Common myeloid progenitor, CD34-positive (primary cell): ENCODE results near the gene TTYH1.
"Not testable (repeated sequence)": the region's sequence is repeated elsewhere in the genome, so short reads cannot be mapped to it uniquely, and the experiment has no call there.

ENCODE experiments used
- CTCF ChIA-PET: fragments of 350-600 bp; sonication (Branson Sonifier 250); formaldehyde crosslinking; loops from one replicate; lab custom pipeline; 2021; ENCODE audit warnings: antibody characterized with exemption; lab: Charles Lee
- POLR2A ChIA-PET: fragments of 350-600 bp; sonication (Branson Sonifier 250); formaldehyde crosslinking; loops from one replicate; lab custom pipeline; 2021; ENCODE audit warnings: antibody characterized with exemption; lab: Charles Lee
- DNase-seq, 3 donors: peaks; one replicate each; pipeline versions ENCODE4 v3.0.0 to v3.0.0-alpha.2; 2013
- H3K27ac ChIP-seq, 2 experiments: 1 replicate in 1 of 2; 2 replicates in 1 of 2; pipeline ENCODE4 v1.7.0; 2013; ENCODE audit warnings: inconsistent platforms in 2 of 2, low read length in 2 of 2, mild to moderate bottlenecking in 2 of 2, low read depth in 1 of 2, moderate library complexity in 1 of 2; ENCODE audit not compliant: severe bottlenecking in 2 of 2, insufficient read depth in 1 of 2, poor library complexity in 1 of 2
- H3K27me3 ChIP-seq, 5 experiments: replicated peaks in 2 of 5; 1 replicate in 3 of 5; 2 replicates in 2 of 5; pipeline versions ENCODE4 v1.6.1 to v1.7.0; 2013; ENCODE audit warnings: low read length in 4 of 5, mild to moderate bottlenecking in 2 of 5, moderate library complexity in 2 of 5, inconsistent platforms in 1 of 5; ENCODE audit not compliant: insufficient read depth in 5 of 5, control insufficient read depth in 4 of 5
- H3K36me3 ChIP-seq, 4 experiments: 1 replicate in 2 of 4; 2 replicates in 2 of 4; pipeline versions ENCODE4 v1.6.1 to v1.7.0; 2013; ENCODE audit warnings: low read length in 3 of 4, control low read depth in 1 of 4, mild to moderate bottlenecking in 1 of 4; ENCODE audit not compliant: control insufficient read depth in 4 of 4, insufficient read depth in 4 of 4
- H3K4me1 ChIP-seq, 4 experiments: 1 replicate in 3 of 4; 2 replicates in 1 of 4; pipeline versions ENCODE4 v1.6.1 to v1.7.1; 2013; ENCODE audit warnings: low read length in 3 of 4, mild to moderate bottlenecking in 3 of 4, control low read depth in 1 of 4, inconsistent platforms in 1 of 4, moderate library complexity in 1 of 4; ENCODE audit not compliant: control insufficient read depth in 4 of 4, insufficient read depth in 4 of 4; ENCODE audit errors: control extremely low read depth in 1 of 4
- H3K4me3 ChIP-seq, 7 experiments: 1 replicate in 4 of 7; 2 replicates in 3 of 7; pipeline versions ENCODE4 v1.5.1 to v1.7.0; 2013; ENCODE audit warnings: mild to moderate bottlenecking in 7 of 7, low read length in 6 of 7, moderate library complexity in 6 of 7, inconsistent platforms in 2 of 7, low read depth in 2 of 7, control low read depth in 1 of 7; ENCODE audit not compliant: insufficient read depth in 4 of 7, control insufficient read depth in 1 of 7; ENCODE audit errors: extremely low read depth in 1 of 7
- H3K9me3 ChIP-seq, 5 experiments: 1 replicate in 4 of 5; 2 replicates in 1 of 5; pipeline versions ENCODE4 v1.6.1 to v1.7.1; 2013; ENCODE audit warnings: low read length in 4 of 5, mild to moderate bottlenecking in 2 of 5, inconsistent platforms in 1 of 5, low read depth in 1 of 5, moderate library complexity in 1 of 5; ENCODE audit not compliant: control insufficient read depth in 4 of 5, insufficient read depth in 2 of 5; ENCODE audit errors: control extremely low read depth in 1 of 5
- WGBS: methylation state at CpG from one replicate; pipeline ENCODE4 v1.1.5; 2013; ENCODE audit not compliant: insufficient coverage; 5-methylcytosine and 5-hydroxymethylcytosine counted together

Gene TTYH1

DNA sequence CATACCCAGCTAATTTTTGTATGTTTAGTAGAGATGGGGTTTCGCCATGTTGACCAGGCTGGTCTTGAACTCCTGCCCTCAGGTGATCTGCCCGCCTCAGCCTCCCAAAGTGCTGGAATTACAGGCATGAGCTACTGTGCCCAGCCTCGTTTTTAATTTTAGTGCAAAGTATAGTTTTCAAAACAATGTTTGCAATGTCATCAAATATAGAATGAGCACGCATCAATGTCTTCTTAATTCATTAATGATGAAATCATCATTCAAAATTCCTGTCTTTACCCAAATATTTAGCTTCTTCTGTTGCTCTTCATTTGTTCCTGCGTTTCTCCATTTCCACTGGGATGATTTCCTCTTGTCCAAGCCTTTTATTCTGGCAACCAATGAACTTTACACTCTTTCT lies 43.8 kb upstream of the TTYH1 start:
- Histone ChIP-seq H3K4me1 (peaks cover 43 to 78% (median 67%) of the 10 kb centered on the region in 4 experiments), H3K4me3 (peak overlapping the region in 2 of 7 experiments; percentile 34 to 59)
- H3K27ac ChIP-seq, H3K36me3 ChIP-seq, H3K9me3 ChIP-seq, H3K27me3 ChIP-seq, DNase-seq: not testable (repeated sequence)
- WGBS: 92% methylated on average over 2 of the region's 5 CpGs
- POLR2A ChIA-PET: interaction anchor here (1.6 kb wide), 1 partner anchor 17 kb away, joined by 8 read pairs; no protein-coding TSS in a partner anchor
- CTCF ChIA-PET: interaction anchor here (1.5 to 6.9 kb wide), 3 partner anchors 11 to 18 kb away, joined by 6 to 61 read pairs (median 10); no protein-coding TSS in a partner anchor

DNA sequence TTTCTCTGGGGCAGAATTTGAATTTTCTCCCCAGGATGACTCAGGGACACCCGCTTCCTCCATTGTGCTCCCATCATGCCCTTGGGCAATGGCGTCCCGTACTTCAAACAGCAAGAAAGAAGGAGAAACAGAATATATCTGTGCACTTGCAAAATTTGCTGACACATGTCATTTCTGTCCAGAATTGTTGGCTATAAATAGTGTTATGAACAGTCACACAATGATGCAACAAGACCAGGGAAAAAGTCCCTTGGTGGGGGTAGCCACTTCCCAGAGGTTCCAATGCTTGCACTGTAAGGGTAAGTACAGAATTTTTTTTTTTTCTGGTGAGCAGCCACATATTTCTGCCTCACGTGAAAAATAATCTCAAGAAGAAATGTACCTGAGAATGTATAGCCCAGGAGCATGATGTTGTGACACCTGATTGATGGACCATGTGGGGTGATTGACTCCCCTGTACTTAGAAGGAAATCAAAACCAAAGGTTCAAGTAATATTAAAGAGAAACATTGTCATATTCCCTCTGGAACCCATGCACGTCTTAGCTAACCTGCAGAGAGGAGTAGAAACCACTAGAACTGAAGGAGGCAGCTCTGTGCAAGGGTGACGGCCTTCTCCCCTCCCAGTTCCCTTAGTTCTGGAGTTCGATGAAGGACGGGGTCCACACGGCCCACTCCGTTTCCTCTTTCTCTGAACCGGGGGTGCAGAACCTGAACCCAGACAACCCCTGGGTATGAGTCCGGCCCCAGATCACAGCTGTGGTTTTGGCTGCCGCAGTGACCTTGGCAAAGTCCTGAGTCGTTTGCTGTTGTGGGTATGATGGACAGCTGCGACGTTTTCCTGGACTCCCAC lies 41.3 kb upstream of the TTYH1 start:
- DNase-seq: peak in 2 of 3 donors; percentile 85 to 87
- Histone ChIP-seq H3K27ac (no peak overlapping the region), H3K4me1 (peaks cover 42 to 84% (median 76%) of the 10 kb centered on the region in 4 experiments), H3K9me3 (no peaks in the 10 kb centered on the region), H3K36me3 (no peaks in the 10 kb centered on the region), H3K4me3 (peak overlapping the region in 2 of 7 experiments; percentile 16 to 19), H3K27me3 (no peaks in the 10 kb centered on the region)
- ChIA-PET POLR2A (interaction anchor here (0.8 to 1.4 kb wide), 2 partner anchors 10 to 18 kb away, joined by 3 read pairs; partner anchors contain the start of gene LAIR1), CTCF (interaction anchor here (1.4 to 6.9 kb wide), 3 partner anchors 8 to 17 kb away, joined by 4 to 61 read pairs (median 6); no protein-coding TSS in a partner anchor)
- 66% methylated on average over 6 of the region's 16 CpGs for WGBS

DNA sequence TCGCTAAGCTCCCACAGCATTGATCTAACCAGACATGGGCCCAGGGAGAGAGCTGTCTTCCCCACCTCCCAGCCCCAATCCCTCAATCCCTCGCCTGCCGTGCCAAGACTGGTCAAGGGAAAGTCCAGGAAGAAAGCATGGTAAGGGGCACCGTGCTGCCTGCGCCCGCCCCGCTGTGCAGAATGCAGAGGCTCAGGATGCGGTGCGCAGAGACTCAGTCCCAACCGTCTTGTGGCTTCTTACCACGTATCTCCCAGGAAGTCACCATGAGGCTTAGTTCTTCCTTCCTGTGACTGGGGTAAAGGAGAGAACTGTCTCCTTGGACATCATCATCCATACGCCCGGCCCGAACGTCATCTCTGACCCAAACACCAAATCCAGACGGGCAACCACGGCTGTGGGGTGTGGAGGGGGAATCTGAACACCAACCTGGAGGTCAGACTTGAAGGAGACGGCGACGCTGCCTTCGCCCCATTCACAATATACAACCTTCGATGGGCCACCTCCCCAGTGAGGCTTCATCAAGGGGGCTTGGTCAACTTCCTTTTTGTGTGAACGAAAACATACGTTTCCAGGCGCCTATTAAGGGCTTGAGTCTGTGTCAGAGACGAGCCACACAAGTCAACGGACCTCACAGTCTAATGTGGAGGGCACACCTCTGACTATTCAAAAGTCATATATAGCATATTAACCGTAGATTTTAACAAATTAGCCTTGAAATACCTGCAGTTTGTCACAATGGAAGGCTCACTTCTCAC lies 39.9 kb upstream of the TTYH1 start:
- Histone ChIP-seq H3K4me1 (peaks cover 41 to 89% (median 83%) of the 10 kb centered on the region in 4 experiments), H3K4me3 (peak overlapping the region in 1 of 7 experiments; percentile 10)
- WGBS: 43% methylated on average over 14 of the region's 28 CpGs
- not testable (repeated sequence) for H3K27ac ChIP-seq, H3K27me3 ChIP-seq, H3K9me3 ChIP-seq, H3K36me3 ChIP-seq
- ChIA-PET POLR2A (interaction anchor here (1.4 kb wide), 1 partner anchor 11 kb away, joined by 3 read pairs; the partner anchor contains the start of gene LAIR1), CTCF (interaction anchor here (0.6 to 1.5 kb wide), 3 partner anchors 15 to 22 kb away, joined by 3 to 9 read pairs (median 4); no protein-coding TSS in a partner anchor)
- DNase-seq: peak in 2 of 3 donors; percentile 37 to 51

DNA sequence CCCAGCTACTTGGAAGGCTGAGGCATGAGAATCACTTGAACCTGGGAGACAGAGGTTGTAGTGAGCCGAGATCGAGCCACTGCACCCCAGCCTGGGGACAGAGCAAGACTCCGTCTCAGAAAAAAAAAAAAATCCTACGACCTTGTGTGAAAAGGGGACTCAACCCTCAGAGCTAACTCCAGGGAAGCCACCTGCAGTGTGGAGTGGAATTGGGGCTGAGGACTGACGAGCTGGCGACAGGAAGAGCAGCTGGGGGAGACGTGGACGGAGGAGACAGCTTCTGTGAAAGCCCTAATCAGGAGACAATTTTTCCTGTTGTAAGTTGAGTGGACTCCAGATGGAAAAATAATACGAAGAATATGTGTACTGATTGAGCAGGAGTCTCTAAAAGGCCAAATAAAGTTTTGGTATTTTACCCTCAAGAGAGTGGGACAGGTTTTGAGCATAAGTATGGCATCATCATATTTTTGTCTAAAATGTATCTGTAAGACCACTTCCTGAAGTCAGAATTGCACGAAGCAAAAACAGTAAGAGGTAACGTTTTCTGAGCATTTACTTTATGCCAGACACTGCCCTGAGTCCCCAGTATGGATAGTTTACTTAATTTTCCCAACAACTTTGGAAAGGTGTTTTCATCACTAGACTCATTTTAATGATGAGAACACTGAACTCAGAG lies 38.5 kb upstream of the TTYH1 start:
- Histone ChIP-seq H3K27ac (peak overlapping the region in 1 of 2 experiments; percentile 4), H3K36me3 (no peaks in the 10 kb centered on the region), H3K4me3 (no peak overlapping the region), H3K9me3 (peaks cover 0 to 7% (median 0%) of the 10 kb centered on the region in 5 experiments), H3K4me1 (peaks cover 38 to 85% (median 78%) of the 10 kb centered on the region in 4 experiments), H3K27me3 (no peaks in the 10 kb centered on the region)
- peak in 2 of 3 donors; percentile 53 to 57 for DNase-seq
- ChIA-PET POLR2A (interaction anchor here (0.7 to 1.0 kb wide), 2 partner anchors 12 to 13 kb away, joined by 3 to 6 read pairs; no protein-coding TSS in a partner anchor), CTCF (interaction anchor here (1.1 to 1.5 kb wide), 2 partner anchors 13 to 14 kb away, joined by 3 to 9 read pairs; no protein-coding TSS in a partner anchor)
- WGBS: 28% methylated on average over 9 of the region's 11 CpGs

DNA sequence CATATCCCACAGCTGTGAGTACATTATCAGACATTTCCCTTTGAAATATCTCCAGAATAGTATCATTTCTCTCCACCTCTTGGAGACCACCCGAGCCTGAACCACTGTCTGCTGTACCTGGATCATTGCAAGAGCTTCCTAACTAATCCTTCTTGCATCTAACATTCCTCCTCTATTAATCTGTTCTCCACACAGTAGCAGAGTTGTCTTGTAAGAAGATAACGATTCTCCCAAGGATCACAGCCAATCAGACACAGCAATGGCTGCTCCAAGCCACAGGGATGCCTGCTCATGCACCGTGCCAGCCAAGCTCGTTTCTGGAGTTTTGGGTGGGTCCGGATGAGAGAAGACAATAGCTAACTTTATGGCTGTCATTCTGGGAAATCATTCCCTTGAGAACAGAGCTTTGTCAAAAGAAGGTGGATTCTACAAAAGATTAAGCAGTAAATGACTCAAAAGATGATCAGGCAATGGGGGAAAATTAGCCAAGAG lies 36.0 kb upstream of the TTYH1 start:
- Histone ChIP-seq H3K4me3 (peak overlapping the region in 1 of 7 experiments; percentile 64), H3K4me1 (peaks cover 21 to 61% (median 57%) of the 10 kb centered on the region in 4 experiments), H3K27me3 (no peaks in the 10 kb centered on the region), H3K9me3 (peaks cover 0 to 7% (median 0%) of the 10 kb centered on the region in 5 experiments), H3K27ac (peak overlapping the region; percentile 81 to 89), H3K36me3 (no peaks in the 10 kb centered on the region)
- DNase-seq: no peak
- WGBS: 90% methylated on average over 5 of the region's 5 CpGs
- ChIA-PET POLR2A (interaction anchor here (0.6 to 2.7 kb wide), 3 partner anchors 9 to 65 kb away, joined by 3 to 15 read pairs (median 5); partner anchors contain the start of gene LAIR1), CTCF (interaction anchor here (1.0 to 2.4 kb wide), 5 partner anchors 10 to 60 kb away, joined by 3 to 22 read pairs (median 4); no protein-coding TSS in a partner anchor)

DNA sequence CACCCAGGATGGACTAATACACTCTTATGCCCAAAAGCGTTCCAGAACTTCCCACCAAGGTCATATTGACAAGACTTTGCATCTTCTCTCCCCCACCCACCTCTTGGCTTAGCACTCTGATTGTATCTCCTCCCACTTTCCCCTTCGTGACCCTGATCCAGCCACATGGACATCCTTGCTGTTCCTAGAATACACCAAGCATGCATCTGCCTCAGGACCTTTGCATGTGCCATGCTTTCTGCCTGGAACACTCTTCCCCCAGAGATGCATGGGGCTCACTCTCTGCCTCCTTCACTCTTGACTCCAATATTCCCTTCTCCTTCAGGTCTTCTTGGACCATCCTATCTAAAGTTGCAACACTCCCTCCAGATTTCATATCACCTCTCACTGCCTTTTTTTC lies 34.4 kb upstream of the TTYH1 start:
- Histone ChIP-seq H3K27ac (no peak overlapping the region), H3K4me1 (peaks cover 21 to 50% (median 41%) of the 10 kb centered on the region in 4 experiments), H3K36me3 (no peaks in the 10 kb centered on the region), H3K4me3 (no peak overlapping the region), H3K27me3 (no peaks in the 10 kb centered on the region), H3K9me3 (peaks cover 0 to 7% (median 0%) of the 10 kb centered on the region in 5 experiments)
- ChIA-PET POLR2A (no interaction called here), CTCF (interaction anchor here (1.0 to 2.1 kb wide), 2 partner anchors 8 to 10 kb away, joined by 3 to 6 read pairs; no protein-coding TSS in a partner anchor)
- DNase-seq: no peak
- WGBS: 100% methylated on average over 2 of the region's 2 CpGs
